OCI-LY1 (cell line): ENCODE data around the gene NMT1.

Source experiments
- H2AFZ ChIP-seq: fragments of 200-600 bp; sonication (generic), shearing (Covaris generic); 2 replicates; pipeline ENCODE4 v1.6.0; 2014; ENCODE audit warnings: antibody characterized with exemption, mild to moderate bottlenecking, low read length
- H3F3A ChIP-seq: fragments of 200-600 bp; sonication (generic), shearing (Covaris generic); 2 replicates; pipeline ENCODE4 v1.6.0; 2014; ENCODE audit warnings: mild to moderate bottlenecking, antibody characterized with exemption, low read length, moderate library complexity; ENCODE audit not compliant: insufficient read depth
- H3K27ac ChIP-seq: fragments of 200-600 bp; sonication (generic); 2 replicates; pipeline ENCODE4 v1.5.1; 2014; ENCODE audit warnings: low read length, mixed run types, mild to moderate bottlenecking, low read depth; ENCODE audit not compliant: poor library complexity, severe bottlenecking
- H3K27me3 ChIP-seq: fragments of 200-600 bp; sonication (generic); 2 replicates; pipeline ENCODE4 v1.6.0; 2014; ENCODE audit warnings: antibody characterized with exemption, mild to moderate bottlenecking, low read length, moderate library complexity; ENCODE audit not compliant: insufficient read depth
- H3K36me3 ChIP-seq: fragments of 200-600 bp; sonication (generic); 2 replicates; pipeline ENCODE4 v1.6.1; 2014; ENCODE audit warnings: mild to moderate bottlenecking, antibody characterized with exemption, low read length, moderate library complexity, mixed read lengths; ENCODE audit not compliant: insufficient read depth
- H3K4me1 ChIP-seq: fragments of 200-600 bp; sonication (generic); 2 replicates; pipeline ENCODE4 v1.5.1; 2014; ENCODE audit warnings: mild to moderate bottlenecking, low read length, moderate library complexity; ENCODE audit not compliant: insufficient read depth, severe bottlenecking
- H3K4me2 ChIP-seq: fragments of 200-600 bp; sonication (generic), shearing (Covaris generic); 2 replicates; pipeline ENCODE4 v1.6.1; 2014; ENCODE audit warnings: low read length
- H3K4me3 ChIP-seq: fragments of 200-600 bp; sonication (generic); 2 replicates; pipeline ENCODE4 v1.5.1; 2014; ENCODE audit warnings: low read length, low read depth, mild to moderate bottlenecking, mixed read lengths; ENCODE audit not compliant: poor library complexity, severe bottlenecking
- H3K79me2 ChIP-seq: fragments of 200-600 bp; shearing (Covaris generic); 2 replicates; pipeline ENCODE4 v1.6.1; 2016; ENCODE audit warnings: mixed run types, low read length, mixed read lengths; ENCODE audit not compliant: insufficient read depth
- H3K9ac ChIP-seq: fragments of 200-600 bp; sonication (generic), shearing (Covaris generic); 2 replicates; pipeline ENCODE4 v1.6.1; 2014; ENCODE audit warnings: mild to moderate bottlenecking, low read length, mixed read lengths
- H3K9me2 ChIP-seq: fragments of 200-600 bp; sonication (generic), shearing (Covaris generic); 2 replicates; pipeline ENCODE4 v1.6.1; 2014; ENCODE audit warnings: low read depth, mild to moderate bottlenecking, low read length, mixed read lengths
- H3K9me3 ChIP-seq: fragments of 200-600 bp; shearing (Covaris generic); 2 replicates; pipeline ENCODE4 v1.6.1; 2014; ENCODE audit warnings: low read length, mixed read lengths
- H4K20me1 ChIP-seq: fragments of 200-600 bp; sonication (generic), shearing (Covaris generic); 2 replicates; pipeline ENCODE4 v1.6.0; 2016; ENCODE audit warnings: mild to moderate bottlenecking, low read length; ENCODE audit not compliant: insufficient read depth
- CTCF ChIP-seq: fragments of 200-600 bp; sonication (generic), shearing (Covaris generic); IDR thresholded peaks from 2 replicates; pipeline ENCODE4 v1.5.1; 2017; ENCODE audit warnings: mild to moderate bottlenecking, antibody characterized with exemption, low read length, moderate library complexity, mixed read lengths
- EZH2 ChIP-seq: fragments of 200-600 bp; sonication (generic), shearing (Covaris generic); IDR thresholded peaks from 2 replicates; pipeline ENCODE4 v1.8.0; 2017; ENCODE audit warnings: borderline replicate concordance, mixed run types, mild to moderate bottlenecking, antibody characterized with exemption, low read length, moderate library complexity, mixed read lengths

NMT1 gene

GRCh38 chr17:45111850-45112249 lies 50.7 kb downstream of the NMT1 start:
- H3K9ac ChIP-seq = no peak overlapping the region
- peaks cover 23% of the 10 kb centered on the region for H3K36me3 ChIP-seq

GRCh38 chr17:45112559-45113423 lies 51.7 kb downstream of the NMT1 start:
- Histone ChIP-seq H3K27me3 (peaks cover 12% of the 10 kb centered on the region; the same call in 1 of the 2 replicates), H3K9ac (no peak overlapping the region), H3K9me3 (no peaks in the 10 kb centered on the region), H3K4me2 (no peak overlapping the region), H3K27ac (no peak overlapping the region), H3K9me2 (no peaks in the 10 kb centered on the region), H3K4me1 (no peaks in the 10 kb centered on the region), H2AFZ (no peak overlapping the region), H4K20me1 (no peaks in the 10 kb centered on the region), H3K79me2 (no peaks in the 10 kb centered on the region), H3K36me3 (peaks cover 13% of the 10 kb centered on the region), H3K4me3 (no peak overlapping the region), H3F3A (no peaks in the 10 kb centered on the region)
- no peak for TF ChIP-seq EZH2
- no peak for TF ChIP-seq CTCF

More at GRCh38 chr17:45111850-45112249, 50.7 kb downstream of the NMT1 start:
- no peak for TF ChIP-seq EZH2
- no peak for TF ChIP-seq CTCF
- no peaks in the 10 kb centered on the region for H3K9me3 ChIP-seq
- H3K27ac ChIP-seq = no peak overlapping the region
- H3K4me2 ChIP-seq = no peak overlapping the region
- H3K9me2 ChIP-seq = no peaks in the 10 kb centered on the region
- H4K20me1 ChIP-seq = no peaks in the 10 kb centered on the region
- H3K4me1 ChIP-seq = no peaks in the 10 kb centered on the region
- peaks cover 7% of the 10 kb centered on the region; the same call in 1 of the 2 replicates for H3K27me3 ChIP-seq
- no peak overlapping the region for H2AFZ ChIP-seq
- H3K4me3 ChIP-seq = no peak overlapping the region
- H3K79me2 ChIP-seq = no peaks in the 10 kb centered on the region
- H3F3A ChIP-seq = no peaks in the 10 kb centered on the region

GRCh38 chr17:45113424-45113754 lies 52.3 kb downstream of the NMT1 start:
- Histone ChIP-seq H3K36me3 (peaks cover 7% of the 10 kb centered on the region), H3K4me2 (no peak overlapping the region), H3K27me3 (peaks cover 12% of the 10 kb centered on the region; the same call in 1 of the 2 replicates), H3K27ac (no peak overlapping the region), H3K4me1 (no peaks in the 10 kb centered on the region), H3K9ac (no peak overlapping the region), H3K4me3 (no peak overlapping the region), H3K79me2 (no peaks in the 10 kb centered on the region), H2AFZ (no peak overlapping the region), H3K9me3 (no peaks in the 10 kb centered on the region), H3F3A (no peaks in the 10 kb centered on the region), H3K9me2 (no peaks in the 10 kb centered on the region), H4K20me1 (no peaks in the 10 kb centered on the region)
- TF ChIP-seq EZH2 (no peak), CTCF (no peak)
